Measurements from ENCODE around the gene JARID2. TPM values are rescaled to one million over a fixed set of nuclear protein-coding genes. Genes with fewer than 3 reads are reported as not detected.

The JARID2 gene
- total and polyA plus RNA-seq, 3 donors from 2014 or later = 36.1 to 60.8 (median 53.7) TPM

DNA sequence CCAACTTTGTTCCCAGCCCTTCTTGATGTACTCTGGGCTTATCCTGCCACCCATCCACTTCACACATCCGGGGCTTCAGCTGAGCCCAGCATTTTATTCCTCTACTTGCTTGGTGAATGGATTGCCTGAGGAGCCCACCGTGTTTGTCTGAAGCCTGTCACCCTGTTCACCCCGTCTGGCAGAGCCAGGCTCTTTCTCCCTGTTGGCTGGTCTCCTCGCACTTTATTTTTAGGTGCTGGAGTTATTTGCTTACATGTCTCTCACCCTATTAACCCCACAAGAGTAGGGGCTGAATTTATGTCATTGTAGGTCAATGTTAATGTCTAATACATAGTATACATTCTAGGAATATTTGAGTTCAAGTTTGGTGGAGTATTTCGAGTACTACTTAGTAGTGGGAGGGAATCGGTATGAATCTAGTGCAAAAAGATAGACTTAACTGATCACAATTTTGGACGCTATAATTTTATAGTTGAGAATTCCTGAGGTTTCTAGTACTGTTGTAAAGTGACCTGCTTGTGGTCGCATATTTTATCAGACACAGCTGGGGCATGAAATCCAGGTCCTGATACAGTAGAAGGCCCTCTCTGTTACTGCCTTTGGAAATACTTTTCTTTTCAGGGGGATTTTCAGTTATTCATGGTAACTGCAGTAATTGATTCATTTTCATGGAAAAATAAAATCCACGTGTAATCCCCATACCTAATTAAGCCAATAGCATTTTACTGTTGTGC, 10.8 kb downstream of the JARID2 start:
- no peak for DNase-seq
- 65 to 66% methylated on average over 8 to 9 of the region's 9 CpGs for WGBS, 2 donors
- intact Hi-C loops (cut with DNase I; ENCODE audit: low total_unique reads) = no loop called here
- Histone ChIP-seq H3K9me3 (no peaks in the 10 kb centered on the region), H3K27ac (peak overlapping the region; percentile 0 to 55), H3K4me1 (peaks cover 51% of the 10 kb centered on the region), H3K27me3 (no peaks in the 10 kb centered on the region), H3K36me3 (ENCODE audit: low read depth, missing control alignments) (no peaks in the 10 kb centered on the region), H3K4me3 (no peak overlapping the region)
- TF ChIP-seq, protein P1, sequence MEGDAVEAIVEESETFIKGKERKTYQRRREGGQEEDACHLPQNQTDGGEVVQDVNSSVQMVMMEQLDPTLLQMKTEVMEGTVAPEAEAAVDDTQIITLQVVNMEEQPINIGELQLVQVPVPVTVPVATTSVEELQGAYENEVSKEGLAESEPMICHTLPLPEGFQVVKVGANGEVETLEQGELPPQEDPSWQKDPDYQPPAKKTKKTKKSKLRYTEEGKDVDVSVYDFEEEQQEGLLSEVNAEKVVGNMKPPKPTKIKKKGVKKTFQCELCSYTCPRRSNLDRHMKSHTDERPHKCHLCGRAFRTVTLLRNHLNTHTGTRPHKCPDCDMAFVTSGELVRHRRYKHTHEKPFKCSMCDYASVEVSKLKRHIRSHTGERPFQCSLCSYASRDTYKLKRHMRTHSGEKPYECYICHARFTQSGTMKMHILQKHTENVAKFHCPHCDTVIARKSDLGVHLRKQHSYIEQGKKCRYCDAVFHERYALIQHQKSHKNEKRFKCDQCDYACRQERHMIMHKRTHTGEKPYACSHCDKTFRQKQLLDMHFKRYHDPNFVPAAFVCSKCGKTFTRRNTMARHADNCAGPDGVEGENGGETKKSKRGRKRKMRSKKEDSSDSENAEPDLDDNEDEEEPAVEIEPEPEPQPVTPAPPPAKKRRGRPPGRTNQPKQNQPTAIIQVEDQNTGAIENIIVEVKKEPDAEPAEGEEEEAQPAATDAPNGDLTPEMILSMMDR (IDR thresholded peaks at IDR 0.05) = no peak
- no peak for TF ChIP-seq POLR2A (IDR thresholded peaks at IDR 0.05)

DNA sequence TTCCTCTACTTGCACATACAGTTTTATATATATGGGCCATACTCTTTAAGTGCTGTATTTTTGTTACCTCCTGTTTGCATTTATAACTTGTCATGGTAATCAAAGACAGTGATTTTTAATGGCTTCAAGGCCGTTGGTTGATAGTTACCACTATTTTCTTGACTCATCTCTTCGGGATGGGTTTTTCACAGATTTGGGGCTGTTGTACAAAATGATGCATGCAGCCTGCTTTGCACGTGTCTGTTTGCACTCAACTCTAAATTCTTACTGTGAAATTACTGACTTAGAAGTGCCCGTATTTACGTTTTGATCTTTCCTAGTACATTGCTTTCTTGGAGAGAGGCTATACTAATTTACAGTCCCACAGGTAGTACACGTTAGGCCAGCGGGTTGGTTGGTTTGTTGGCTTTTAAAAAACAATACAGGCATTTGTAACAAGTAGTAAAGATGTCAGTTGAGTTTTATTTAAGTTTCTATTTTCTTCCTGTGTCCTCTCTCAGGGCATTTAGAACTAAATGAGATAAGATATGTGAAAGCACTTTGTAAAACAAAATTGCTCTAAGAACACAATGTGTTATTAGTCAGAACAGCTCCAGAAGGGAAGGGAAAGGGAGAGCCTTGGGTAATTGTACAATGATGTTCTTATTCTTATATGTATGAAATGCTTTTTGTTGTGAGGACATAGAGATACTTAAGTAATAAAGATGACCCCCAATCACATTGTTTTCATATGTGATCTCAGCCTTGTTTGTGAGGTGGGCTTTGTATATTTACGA, 11.7 kb downstream of the JARID2 start:
- H3K9me3 ChIP-seq = no peaks in the 10 kb centered on the region
- DNase-seq = no peak
- TF ChIP-seq POLR2A (IDR thresholded peaks at IDR 0.05) = no peak
- TF ChIP-seq, protein P1 (IDR thresholded peaks at IDR 0.05) = no peak
- intact Hi-C loops (cut with DNase I; ENCODE audit: low total_unique reads) = no loop called here
- H3K4me3 ChIP-seq = no peak overlapping the region
- WGBS, 2 donors = 64 to 69% methylated on average over 8 of the region's 8 CpGs
- peak overlapping the region; percentile 21 to 44 for H3K27ac ChIP-seq
- H3K4me1 ChIP-seq = peaks cover 51% of the 10 kb centered on the region
- no peaks in the 10 kb centered on the region for H3K27me3 ChIP-seq
- no peaks in the 10 kb centered on the region for H3K36me3 ChIP-seq (ENCODE audit: low read depth, missing control alignments)

DNA sequence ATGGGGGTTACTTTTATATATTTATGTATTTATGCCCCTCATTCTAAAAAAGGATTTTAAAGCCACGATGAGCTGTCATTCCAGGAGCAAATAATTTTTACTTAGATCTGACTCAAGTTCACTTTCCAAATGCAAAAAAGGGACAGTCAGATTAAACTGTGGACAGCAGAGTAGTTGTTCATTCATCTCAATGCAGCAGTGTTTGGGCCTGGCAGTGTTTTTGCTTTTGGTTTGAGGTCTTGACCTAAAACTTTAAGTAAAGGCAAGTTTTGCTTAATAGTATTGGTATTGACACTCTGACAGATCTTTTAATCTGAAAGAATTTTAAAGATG, 13.9 kb downstream of the JARID2 start:
- Histone ChIP-seq H3K9me3 (no peaks in the 10 kb centered on the region), H3K4me1 (peaks cover 61% of the 10 kb centered on the region), H3K4me3 (no peak overlapping the region), H3K27ac (no peak overlapping the region), H3K27me3 (no peaks in the 10 kb centered on the region), H3K36me3 (ENCODE audit: low read depth, missing control alignments) (no peaks in the 10 kb centered on the region)
- intact Hi-C loops (cut with DNase I; ENCODE audit: low total_unique reads) = no loop called here
- TF ChIP-seq, protein P1 (IDR thresholded peaks at IDR 0.05) = no peak
- no peak for TF ChIP-seq POLR2A (IDR thresholded peaks at IDR 0.05)
- no peak for DNase-seq
- WGBS, 2 donors = 60 to 61% methylated on average over 1 of the region's 1 CpG

DNA sequence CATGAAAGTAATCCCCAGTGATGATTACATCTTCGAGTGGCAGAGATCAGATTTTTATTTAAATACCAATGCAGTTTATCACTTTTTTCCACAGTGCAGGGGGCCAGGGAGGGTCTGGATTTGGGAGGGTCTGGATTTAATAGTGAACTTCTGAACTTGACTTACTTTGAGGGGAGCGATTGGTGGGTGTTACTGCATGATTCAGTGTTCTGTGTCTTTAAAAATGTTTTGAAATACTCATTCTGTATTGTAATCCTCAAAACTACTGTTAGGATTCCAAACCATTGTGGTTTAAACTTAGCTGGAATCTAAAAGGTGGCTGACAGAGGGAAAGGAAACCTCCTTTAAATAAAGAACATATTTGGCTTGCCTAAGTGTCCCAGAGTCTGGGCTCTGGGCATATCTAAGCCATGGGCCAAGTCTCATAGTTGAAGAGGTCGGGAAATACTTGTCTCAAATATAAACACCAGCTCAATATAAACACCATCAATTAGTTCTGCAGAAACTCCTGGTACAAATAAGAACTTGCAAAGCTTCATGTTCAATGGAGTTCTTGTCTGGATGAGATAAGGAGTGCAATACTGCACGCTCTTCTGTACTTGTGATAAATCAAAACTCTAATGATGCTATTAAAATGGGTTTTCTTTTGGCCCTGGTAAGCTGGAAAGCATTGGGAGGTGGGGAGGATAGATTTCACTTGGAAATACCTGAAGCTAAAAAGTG, 14.4 kb downstream of the JARID2 start:
- no peak for DNase-seq
- H3K4me3 ChIP-seq = no peak overlapping the region
- no peaks in the 10 kb centered on the region for H3K27me3 ChIP-seq
- 56 to 62% methylated on average over 4 of the region's 4 CpGs for WGBS, 2 donors
- no peak for TF ChIP-seq POLR2A (IDR thresholded peaks at IDR 0.05)
- TF ChIP-seq, protein P1 (IDR thresholded peaks at IDR 0.05) = no peak
- peak overlapping the region in 1 of 2 donors; percentile 8 for H3K27ac ChIP-seq
- peaks cover 67% of the 10 kb centered on the region for H3K4me1 ChIP-seq
- no peaks in the 10 kb centered on the region for H3K36me3 ChIP-seq (ENCODE audit: low read depth, missing control alignments)
- intact Hi-C loops (cut with DNase I; ENCODE audit: low total_unique reads) = no loop called here
- no peaks in the 10 kb centered on the region for H3K9me3 ChIP-seq

Data from testis (tissue), 3 donors.